ENCODE data around the gene BSN.
"Not testable (repeated sequence)": the region's sequence is repeated elsewhere in the genome, so short reads cannot be mapped to it uniquely, and the experiment has no call there.

Gene BSN

GRCh38 chr3:49535971-49536874 lies 18.1 kb upstream of the BSN start:
- no peak for DNase-seq

DNA sequence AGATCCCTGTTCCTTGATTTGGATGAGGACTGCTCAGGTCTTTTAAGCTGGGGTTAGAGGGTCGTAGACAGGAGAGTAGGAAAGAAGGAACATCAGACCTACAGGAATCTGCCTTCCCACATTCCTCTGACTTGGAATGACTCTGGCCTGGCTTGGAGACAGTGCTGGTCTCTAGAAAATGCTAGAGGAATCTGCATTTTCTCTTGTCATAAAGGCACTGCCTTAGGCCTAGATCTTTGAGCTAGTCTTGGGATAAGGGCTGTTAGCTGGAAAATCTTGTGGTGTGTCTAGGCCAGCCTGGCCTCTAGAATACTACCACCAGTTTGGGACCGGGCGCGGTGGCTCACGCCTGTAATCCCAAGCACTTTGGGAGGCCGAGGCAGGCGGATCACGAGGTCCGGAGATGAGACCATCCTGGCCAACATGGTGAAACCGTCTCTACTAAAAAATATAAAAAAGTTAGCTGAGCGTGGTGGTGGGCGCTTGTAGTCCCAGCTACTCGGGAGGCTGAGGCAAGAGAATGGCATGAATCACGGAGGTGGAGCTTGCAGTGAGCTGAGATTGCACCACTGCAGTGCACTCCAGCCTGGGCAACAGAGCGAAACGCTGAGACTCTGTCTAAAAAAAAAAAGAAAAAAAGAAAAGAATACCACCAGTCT lies 17.3 kb upstream of the BSN start:
- no peak for DNase-seq

GRCh38 chr3:49539659-49540560 lies 14.4 kb upstream of the BSN start:
- DNase-seq: peak; percentile 74

- DNase-seq: no peak
Measured at GRCh38 chr3:49552087-49552486, 2.2 kb upstream of the BSN start.

- DNase-seq: no peak
Measured at GRCh38 chr3:49553324-49553691, 969 bp upstream of the BSN start.

DNA sequence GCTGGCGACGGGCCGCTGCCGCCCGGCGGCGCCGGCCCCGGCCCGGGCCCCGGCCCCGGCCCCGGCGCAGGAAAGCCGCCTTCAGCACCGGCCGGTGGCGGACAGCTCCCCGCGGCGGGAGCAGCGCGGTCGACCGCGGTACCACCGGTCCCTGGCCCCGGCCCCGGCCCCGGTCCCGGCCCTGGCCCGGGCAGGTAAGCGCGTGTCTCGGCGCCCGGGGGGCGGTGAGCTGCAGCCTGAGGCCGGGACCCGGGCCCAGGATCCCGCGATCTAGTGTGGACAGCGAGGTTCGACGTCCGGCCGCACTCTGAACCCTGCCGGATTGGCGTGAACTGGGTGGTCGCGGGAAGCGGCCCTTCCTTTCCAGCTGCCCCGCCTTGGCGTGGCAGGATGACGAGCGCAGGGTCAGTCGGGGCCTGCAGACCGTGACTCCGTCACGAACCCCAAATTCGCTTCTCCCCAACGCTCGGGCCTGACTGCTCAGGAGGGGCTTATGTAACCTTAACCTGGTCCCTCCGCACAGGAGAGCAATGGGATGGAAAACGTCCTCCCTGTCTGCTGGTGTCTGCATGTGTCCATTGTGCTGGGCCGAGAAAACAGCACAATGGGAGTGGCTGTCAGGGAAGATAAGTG lies 472 bp downstream of the BSN start:
- DNase-seq: no peak

DNA sequence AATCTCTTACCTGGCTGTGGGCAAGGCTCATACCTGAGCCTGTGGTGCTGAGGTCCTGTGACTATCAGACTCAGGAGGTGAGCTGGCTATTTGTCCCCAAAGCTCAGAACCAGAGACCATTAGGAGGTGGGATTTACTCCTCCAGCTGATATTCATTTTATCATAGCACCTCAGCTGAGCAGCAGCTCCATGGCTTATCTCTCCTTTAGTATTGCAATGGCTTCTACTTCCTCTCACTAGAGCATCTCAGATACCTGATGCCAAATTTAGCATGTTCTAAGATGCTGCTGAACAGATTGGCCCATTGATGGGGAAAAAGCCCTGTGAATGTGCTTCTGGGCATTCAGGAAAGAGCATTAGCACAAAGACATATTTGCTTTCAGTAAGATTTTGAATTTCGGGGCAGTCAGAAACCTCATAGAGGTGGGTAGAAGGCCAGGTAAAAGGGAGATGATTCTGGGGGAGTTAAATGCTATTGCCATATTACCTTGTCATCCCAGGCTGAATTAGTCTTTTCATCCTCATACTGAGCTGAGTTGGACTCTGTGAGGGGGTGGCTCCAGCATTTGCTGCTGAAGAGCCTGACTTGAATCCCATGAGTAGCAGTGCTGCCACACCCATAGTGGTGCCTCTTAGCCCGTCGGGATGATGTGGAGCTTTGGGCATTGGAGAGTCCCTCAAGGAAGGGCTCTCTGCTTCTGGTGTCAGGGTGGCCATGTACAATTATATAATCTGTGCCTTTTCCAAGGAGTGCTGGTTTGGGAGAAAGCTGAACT lies 2.4 kb downstream of the BSN start:
- DNase-seq: no peak

DNA sequence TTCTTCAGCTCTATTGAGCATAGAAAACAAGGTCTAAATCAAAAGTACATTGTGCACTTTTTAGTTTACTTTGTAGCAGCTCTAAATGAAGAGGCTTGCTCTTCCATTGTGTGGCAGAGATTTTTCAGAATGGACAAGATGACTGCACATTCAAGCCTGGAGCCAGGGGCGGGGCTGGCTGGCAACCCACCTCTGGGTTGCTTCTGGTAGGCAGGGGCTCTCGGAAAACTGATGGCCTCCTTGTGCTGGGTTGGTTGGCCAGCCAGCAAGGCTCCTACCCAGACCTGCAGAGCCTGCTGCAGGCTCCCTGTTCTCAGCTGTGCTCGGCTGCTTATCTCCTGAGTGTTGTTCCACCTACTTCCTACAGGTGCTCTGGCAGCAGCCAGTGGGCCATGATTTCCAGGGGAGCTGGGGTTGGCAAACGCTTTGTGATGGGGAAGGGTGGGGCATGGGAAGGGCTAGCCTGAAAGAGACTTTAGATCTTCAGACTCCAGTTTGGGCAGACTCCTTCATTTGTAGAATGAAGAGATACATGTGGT lies 8.8 kb downstream of the BSN start:
- no peak for DNase-seq

DNA sequence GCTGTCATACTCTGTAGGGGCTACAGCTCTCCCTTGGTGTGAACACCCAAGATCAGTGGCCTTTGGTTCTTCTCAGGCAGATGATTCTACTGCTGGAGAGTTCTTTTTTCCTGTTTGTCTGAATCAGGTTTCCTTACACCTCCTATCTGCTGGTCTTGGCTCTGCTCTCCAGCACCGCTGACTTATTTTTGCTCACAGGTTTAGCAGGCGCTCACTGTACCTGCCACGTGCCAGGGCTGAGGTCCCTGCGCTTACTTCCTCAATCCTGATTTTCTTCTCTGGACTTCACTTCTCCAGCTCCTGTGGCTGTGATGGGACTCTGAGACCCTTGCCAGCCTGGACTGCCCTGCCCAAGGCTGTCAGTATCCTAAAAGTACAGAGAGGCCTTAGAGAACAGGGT lies 9.5 kb downstream of the BSN start:
- no peak for DNase-seq

DNA sequence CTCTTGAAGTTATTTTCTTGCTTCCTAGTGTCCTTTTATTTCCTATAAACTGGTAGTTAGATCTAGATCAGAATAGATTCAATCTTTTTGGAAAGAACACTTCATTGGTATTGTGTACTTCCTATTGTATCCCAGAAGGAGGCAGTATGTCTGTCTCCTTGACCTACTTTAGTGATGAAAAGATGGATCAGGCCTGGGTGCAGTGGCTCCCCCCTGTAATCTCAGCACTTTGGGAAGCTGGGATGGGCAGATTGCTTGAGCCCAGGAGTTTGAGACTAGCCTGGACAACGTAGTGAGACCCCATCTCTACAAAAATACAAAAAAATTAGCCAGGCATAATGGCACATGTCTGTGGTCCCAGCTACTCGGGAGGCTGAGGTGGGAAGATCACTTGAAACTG lies 12.0 kb downstream of the BSN start:
- no peak for DNase-seq

GRCh38 chr3:49567406-49567805 lies 13.1 kb downstream of the BSN start:
- DNase-seq: no peak

DNA sequence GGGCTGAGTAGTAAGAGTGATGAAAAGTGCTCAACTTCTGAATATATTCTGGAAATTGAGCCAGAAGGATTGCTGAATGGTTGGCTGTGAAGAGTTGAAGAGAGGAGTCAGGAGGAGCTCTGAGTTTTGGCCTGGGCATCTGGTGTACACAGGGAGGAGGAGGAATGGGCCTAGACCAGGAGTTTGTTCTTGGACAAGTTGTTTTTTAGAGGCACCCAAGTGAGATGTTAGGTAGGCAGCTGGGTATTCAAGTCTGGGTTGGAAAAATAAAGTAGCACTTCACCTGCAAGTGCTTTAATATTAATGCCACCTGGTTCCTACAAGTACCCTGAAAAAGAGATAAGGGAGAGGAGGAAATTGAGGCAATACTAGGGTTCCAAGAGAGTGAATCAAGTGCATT lies 14.7 kb downstream of the BSN start:
- no peak for DNase-seq

- no peak for DNase-seq
Measured at GRCh38 chr3:49570028-49570654, 15.9 kb downstream of the BSN start.

- no peak for DNase-seq
Measured at GRCh38 chr3:49582177-49582576, 27.9 kb downstream of the BSN start.

- not testable (repeated sequence) for DNase-seq
Measured at GRCh38 chr3:49585261-49585755, 31.0 kb downstream of the BSN start.

DNA sequence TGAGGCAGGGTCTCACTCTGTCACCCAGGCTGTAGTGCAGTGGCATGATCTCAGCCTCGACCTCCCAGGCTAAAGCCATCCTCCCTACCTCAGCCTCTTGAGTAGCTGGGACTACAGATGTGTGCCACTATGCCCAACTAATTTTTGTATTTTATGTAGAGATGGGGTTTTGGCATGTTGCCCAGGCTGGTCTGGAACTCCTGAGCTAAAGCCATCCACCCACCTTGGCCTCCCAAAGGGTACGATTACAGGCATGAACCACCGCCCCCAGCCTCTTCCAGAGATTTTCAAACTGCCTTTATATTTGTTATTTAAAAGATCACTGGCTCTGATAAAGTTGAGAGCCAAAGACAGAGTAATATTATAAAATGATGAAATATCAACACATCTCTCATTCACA lies 37.3 kb downstream of the BSN start:
- no peak for DNase-seq

DNA sequence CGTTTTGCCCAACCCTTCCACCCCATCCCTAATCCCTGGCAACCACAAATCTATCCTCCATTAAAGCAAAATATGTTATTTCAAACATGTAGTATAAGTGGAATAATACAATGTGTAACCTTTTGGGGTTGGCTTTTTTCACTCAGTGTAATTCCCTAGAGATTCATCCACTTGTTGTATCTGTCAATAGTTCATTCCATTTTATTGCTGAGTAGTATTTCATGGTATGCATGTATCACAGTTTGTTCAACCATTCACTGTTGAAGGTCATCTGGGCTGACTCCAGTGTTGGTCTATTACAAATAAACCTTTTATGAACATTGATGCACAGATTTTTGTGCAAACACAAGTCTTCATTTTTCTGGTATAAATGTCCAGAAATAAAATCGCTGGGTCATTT lies 38.8 kb downstream of the BSN start:
- DNase-seq: no peak

GRCh38 chr3:49600781-49601180 lies 46.5 kb downstream of the BSN start:
- no peak for DNase-seq

GRCh38 chr3:49601358-49602048 lies 47.2 kb downstream of the BSN start:
- no peak for DNase-seq

GRCh38 chr3:49602049-49602554 lies 47.8 kb downstream of the BSN start:
- no peak for DNase-seq
